CD4-positive, alpha-beta T cell (primary cell): ENCODE data around the gene LBX2. TPM values are rescaled to one million over a fixed set of nuclear protein-coding genes. Genes with fewer than 3 reads are reported as not detected.

Experiments
- ATAC-seq: fragments of 200-7000 bp; cut with Tn5 transposase; one replicate; pipeline ENCODE4 v1.10.0; 2022; ENCODE audit warnings: mild to moderate bottlenecking; ENCODE audit not compliant: poor library complexity
- CTCF ChIA-PET: fragments of 350-600 bp; sonication (Branson Sonifier 250); formaldehyde crosslinking; loops from one replicate; lab custom pipeline; 2021; ENCODE audit warnings: antibody characterized with exemption, inconsistent platforms; lab: Charles Lee
- POLR2A ChIA-PET: fragments of 350-600 bp; sonication (Branson Sonifier 250); formaldehyde crosslinking; loops from one replicate; lab custom pipeline; 2021; ENCODE audit warnings: antibody characterized with exemption, inconsistent platforms; lab: Charles Lee
- DNase-seq, 14 experiments: peaks; one replicate each; pipeline ENCODE4 v3.0.0-alpha.2; 2013 to 2020; ENCODE audit warnings: mixed read lengths in 2 of 14
- H3K27ac ChIP-seq, 2 donors: one replicate each; pipeline versions ENCODE4 v1.5.1 to v1.7.0; 2013; ENCODE audit warnings: low read length in 2 of 2, low read depth in 1 of 2, mild to moderate bottlenecking in 1 of 2
- H3K27me3 ChIP-seq, 2 experiments: 1 replicate in 1 of 2; 2 replicates in 1 of 2; pipeline versions ENCODE4 v1.6.1 to v1.7.0; 2013; ENCODE audit warnings: low read length in 2 of 2, control low read depth in 1 of 2, mild to moderate bottlenecking in 1 of 2, moderate library complexity in 1 of 2; ENCODE audit not compliant: insufficient read depth in 2 of 2, control insufficient read depth in 1 of 2
- H3K36me3 ChIP-seq: one replicate; pipeline ENCODE4 v1.6.1; 2013; ENCODE audit warnings: low read length, control low read depth; ENCODE audit not compliant: insufficient read depth
- H3K4me1 ChIP-seq: one replicate; pipeline ENCODE4 v1.6.1; 2013; ENCODE audit warnings: low read length, control low read depth; ENCODE audit not compliant: insufficient read depth
- H3K4me3 ChIP-seq: one replicate; pipeline ENCODE4 v1.5.1; 2013; ENCODE audit warnings: mild to moderate bottlenecking, low read length, moderate library complexity
- H3K9me3 ChIP-seq, 2 experiments: 1 replicate in 1 of 2; 2 replicates in 1 of 2; pipeline versions ENCODE4 v1.6.1 to v1.7.0; 2013; ENCODE audit warnings: low read length in 2 of 2, mild to moderate bottlenecking in 2 of 2, control low read depth in 1 of 2, moderate library complexity in 1 of 2; ENCODE audit not compliant: control insufficient read depth in 1 of 2, insufficient read depth in 1 of 2
- H3K27ac Mint-ChIP-seq: one replicate; pipeline ENCODE4 v1.8.0; 2020; ENCODE audit warnings: mixed read lengths
- H3K27me3 Mint-ChIP-seq: one replicate; pipeline ENCODE4 v1.8.0; 2021; ENCODE audit warnings: mixed read lengths
- H3K36me3 Mint-ChIP-seq: one replicate; pipeline ENCODE4 v1.8.0; 2021; ENCODE audit warnings: low read depth, mixed read lengths
- H3K4me1 Mint-ChIP-seq: one replicate; pipeline ENCODE4 v1.8.0; 2021; ENCODE audit warnings: low read depth, mixed read lengths
- H3K4me3 Mint-ChIP-seq: one replicate; pipeline ENCODE4 v1.8.0; 2020; ENCODE audit warnings: mild to moderate bottlenecking, mixed read lengths
- H3K9me3 Mint-ChIP-seq: one replicate; pipeline ENCODE4 v1.8.0; 2020; ENCODE audit warnings: mixed read lengths
- CTCF ChIP-seq: fragments of 200-600 bp; IDR thresholded peaks from one replicate; pipeline ENCODE4 v1.8.0; 2022; ENCODE audit warnings: antibody characterized with exemption, mild to moderate bottlenecking
- intact Hi-C, 2 experiments: fragments of 100-400 bp; cut with DNase I in 1 of 2; cut with micrococcal nuclease in 1 of 2; formaldehyde crosslinking; loops; one replicate each; pipeline versions ENCODE4 v1.15.1 to v1.9.0; 2023 to 2025; cut with DNase I, micrococcal nuclease
- total RNA-seq, 174 experiments: library from RNA in 2 of 174; stranded (reverse) in 2 of 174; gene quantifications; one replicate each; pipeline ENCODE4 v1.2.3 and lab custom pipeline; 2021 to 2026

LBX2 gene
- total RNA-seq, 2 experiments from 2014 or later: not detected

- TF ChIP-seq CTCF: no peak
- CTCF ChIA-PET: no interaction called here
- intact Hi-C loops: loop anchor here (5.0 to 10.0 kb wide), 2 partner anchors 198 to 1216 kb away; partner anchors contain the start of genes CCT7 (in 2 of the 2) and PRADC1 (in 2 of the 2)
- no peak for ATAC-seq
- Histone ChIP-seq H3K4me3 (no peak overlapping the region), H3K4me1 (peaks cover 27% of the 10 kb centered on the region), H3K27ac (no peak overlapping the region), H3K27me3 (no peaks in the 10 kb centered on the region), H3K36me3 (no peaks in the 10 kb centered on the region), H3K9me3 (no peaks in the 10 kb centered on the region)
- no peaks in the 10 kb centered on the region for H3K27me3 Mint-ChIP-seq
- no peak overlapping the region for H3K27ac Mint-ChIP-seq
- no peaks in the 10 kb centered on the region for H3K9me3 Mint-ChIP-seq
- peaks cover 27% of the 10 kb centered on the region for H3K4me1 Mint-ChIP-seq
- POLR2A ChIA-PET: no interaction called here
- H3K36me3 Mint-ChIP-seq: peaks cover 9% of the 10 kb centered on the region
- DNase-seq: no peak
- H3K4me3 Mint-ChIP-seq: no peak overlapping the region
These were observed 48.7 kb downstream of the LBX2 start for GRCh38 chr2:74450570-74451190.

- DNase-seq (no peak), ATAC-seq (no peak)
- H3K4me3 Mint-ChIP-seq: no peak overlapping the region
- Histone ChIP-seq H3K4me1 (peaks cover 13% of the 10 kb centered on the region), H3K27me3 (peaks cover 0 to 7% of the 10 kb centered on the region in 2 experiments), H3K36me3 (no peaks in the 10 kb centered on the region), H3K27ac (no peak overlapping the region), H3K4me3 (no peak overlapping the region), H3K9me3 (no peaks in the 10 kb centered on the region)
- no peak overlapping the region for H3K27ac Mint-ChIP-seq
- ChIA-PET POLR2A (no interaction called here), CTCF (no interaction called here)
- H3K4me1 Mint-ChIP-seq: peaks cover 13% of the 10 kb centered on the region
- no peaks in the 10 kb centered on the region for H3K36me3 Mint-ChIP-seq
- H3K9me3 Mint-ChIP-seq: no peaks in the 10 kb centered on the region
- H3K27me3 Mint-ChIP-seq: peaks cover 15% of the 10 kb centered on the region
- no peak for TF ChIP-seq CTCF
- intact Hi-C loops: no loop called here
These were observed 50.6 kb downstream of the LBX2 start for GRCh38 chr2:74448771-74449170.

Other genes starting within 250 kb of the LBX2 start
- gene SLC4A5, start 156.2 kb downstream of the LBX2 start, total RNA-seq: 10 to 100 TPM in 1 of 2 experiments, 1 to 10 TPM in 1; 7.8 to 10.4 TPM
- 10 to 100 TPM; 51.4 to 60.7 TPM for gene DCTN1, start 119.3 kb downstream of the LBX2 start, total RNA-seq
- gene C2orf81, start 78.0 kb downstream of the LBX2 start, total RNA-seq: 1 to 10 TPM; 2.9 to 3.4 TPM
- 10 to 100 TPM; 21.7 to 25.1 TPM for gene WDR54, start 77.9 kb downstream of the LBX2 start, total RNA-seq
- under 1 TPM; 0.20 to 0.27 TPM for gene RTKN, start 57.7 kb downstream of the LBX2 start, total RNA-seq
- gene INO80B, start 44.5 kb downstream of the LBX2 start, total RNA-seq: 10 to 100 TPM; 41.3 to 41.8 TPM
- gene WBP1, start 41.2 kb downstream of the LBX2 start, total RNA-seq: 10 to 100 TPM; 79.1 to 80.5 TPM
- gene MOGS, start 34.2 kb downstream of the LBX2 start, total RNA-seq: 10 to 100 TPM; 47.6 to 48.6 TPM
- 10 to 100 TPM; 39.5 to 44.3 TPM for gene MRPL53, start 26.9 kb downstream of the LBX2 start, total RNA-seq
- gene CCDC142, start 16.6 kb downstream of the LBX2 start, total RNA-seq: 10 to 100 TPM; 10.2 to 12.4 TPM
- 10 to 100 TPM; 20.6 to 26.1 TPM for gene TTC31, start 16.5 kb downstream of the LBX2 start, total RNA-seq
- gene PCGF1, start 8.1 kb upstream of the LBX2 start, total RNA-seq: 10 to 100 TPM; 11.6 to 13.8 TPM
- under 1 TPM; 0.14 to 0.30 TPM for gene TLX2, start 14.8 kb upstream of the LBX2 start, total RNA-seq
- gene DQX1, start 26.6 kb upstream of the LBX2 start, total RNA-seq: under 1 TPM in 1 of 2 experiments, not detected in 1; 0.22 TPM
- 100 to 1,000 TPM; 162 to 170 TPM for gene AUP1, start 30.1 kb upstream of the LBX2 start, total RNA-seq
- gene HTRA2, start 30.3 kb upstream of the LBX2 start, total RNA-seq: 10 to 100 TPM; 15.3 to 16.0 TPM
- gene LOXL3, start 54.3 kb upstream of the LBX2 start, total RNA-seq: under 1 TPM in 1 of 2 experiments, not detected in 1; 0.25 TPM
- 1 to 10 TPM; 3.4 to 6.0 TPM for gene DOK1, start 55.1 kb upstream of the LBX2 start, total RNA-seq
- not detected for gene M1AP, start 148.7 kb upstream of the LBX2 start, total RNA-seq
- gene SEMA4F, start 154.6 kb upstream of the LBX2 start, total RNA-seq: 1 to 10 TPM; 6.8 to 7.3 TPM